ENCODE results near the gene NCAPH2.

NCAPH2 gene

GRCh38 chr22:50529897-50530579 lies 22.0 kb downstream of the NCAPH2 start, which contains the start of gene TYMP:
TSS of gene TYMP (minus strand) at chr22:50530012. CDS start at chr22:50529709, 303 bp downstream.
- no peak within 1 kb of the TSS; the same call in 1 of the 2 replicates for H3K4me3 ChIP-seq (ENCODE audit: low read depth, low read length)
- POLR2A ChIA-PET, result no interaction called here
- CTCF ChIA-PET, result no interaction called here
- TF ChIP-seq EGR2 (tag by site-specific recombination; IDR thresholded peaks at IDR 0.05; ENCODE audit: low read depth) (no peak), PBX3 (CRISPR knock-in tag; IDR thresholded peaks at IDR 0.05) (peak; percentile 28; the same call in 1 of the 2 replicates), MEIS1 (CRISPR knock-in tag; IDR thresholded peaks at IDR 0.05; ENCODE audit: borderline replicate concordance) (no peak), KLF8 (tag by site-specific recombination; IDR thresholded peaks at IDR 0.05) (0 out of 2 replicates have a peak, but pooled peaks have one; percentile 11), ZNF596 (tag by site-specific recombination; IDR thresholded peaks at IDR 0.05) (no peak)
- H3K4me1 ChIP-seq (ENCODE audit: control insufficient read depth, insufficient read depth, low read length), result no peaks in the 10 kb centered on the region; the same call in 1 of the 2 replicates
- no peaks in the 10 kb centered on the region for H3K36me3 ChIP-seq (ENCODE audit: control insufficient read depth in 2 of 2, insufficient read depth in 1 of 2, low read length in 2 of 2)
- H3K27ac ChIP-seq (ENCODE audit: extremely low read depth, low read depth, low read length), result no peak within 1 kb of the TSS; the same call in 1 of the 2 replicates
- no peaks in the 10 kb centered on the region for H3K9me3 ChIP-seq (ENCODE audit: control insufficient read depth, insufficient read depth, low read depth, low read length)

GRCh38 chr22:50530580-50530876 lies 22.5 kb downstream of the NCAPH2 start:
- Histone ChIP-seq H3K36me3 (ENCODE audit: control insufficient read depth in 2 of 2, insufficient read depth in 1 of 2, low read length in 2 of 2) (no peaks in the 10 kb centered on the region), H3K4me1 (ENCODE audit: control insufficient read depth, insufficient read depth, low read length) (no peaks in the 10 kb centered on the region; the same call in 1 of the 2 replicates), H3K27ac (ENCODE audit: extremely low read depth, low read depth, low read length) (no peak overlapping the region; the same call in 1 of the 2 replicates), H3K9me3 (ENCODE audit: control insufficient read depth, insufficient read depth, low read depth, low read length) (no peaks in the 10 kb centered on the region), H3K4me3 (ENCODE audit: low read depth, low read length) (no peak overlapping the region)
- ChIA-PET POLR2A (no interaction called here), CTCF (no interaction called here)
- TF ChIP-seq ZNF335 (tag by site-specific recombination; conservative IDR thresholded peaks at IDR 0.05) (peak; percentile 24; the same call in 1 of the 2 replicates), ZSCAN18 (tag by site-specific recombination; IDR thresholded peaks at IDR 0.05) (no peak), ZNF174 (tag by site-specific recombination; IDR thresholded peaks at IDR 0.05) (no peak), PRDM2 (tag by site-specific recombination; IDR thresholded peaks at IDR 0.05; ENCODE audit: borderline replicate concordance) (no peak), ZNF585B (tag by site-specific recombination; IDR thresholded peaks at IDR 0.05) (no peak), ZNF510 (tag by site-specific recombination; IDR thresholded peaks at IDR 0.05; ENCODE audit: insufficient replicate concordance) (no peak), ZNF561 (tag by site-specific recombination; IDR thresholded peaks at IDR 0.05; ENCODE audit: borderline replicate concordance) (no peak)
